AG10803 (cell line): ENCODE results near the gene HSD17B3.

Source experiments
- DNase-seq: peaks from one replicate; pipeline ENCODE4 v3.0.0; 2010; ENCODE audit warnings: low read depth
- H3K4me3 ChIP-seq: 2 replicates; pipeline ENCODE4 v1.5.1; 2011; ENCODE audit warnings: mild to moderate bottlenecking, low read length, control low read depth
- TF ChIP-seq, protein P1 (sequence below): conservative IDR thresholded peaks from 2 replicates; pipeline ENCODE4 v1.5.1; 2011; ENCODE audit warnings: mild to moderate bottlenecking, low read length, control low read depth, inconsistent platforms

Gene HSD17B3

DNA sequence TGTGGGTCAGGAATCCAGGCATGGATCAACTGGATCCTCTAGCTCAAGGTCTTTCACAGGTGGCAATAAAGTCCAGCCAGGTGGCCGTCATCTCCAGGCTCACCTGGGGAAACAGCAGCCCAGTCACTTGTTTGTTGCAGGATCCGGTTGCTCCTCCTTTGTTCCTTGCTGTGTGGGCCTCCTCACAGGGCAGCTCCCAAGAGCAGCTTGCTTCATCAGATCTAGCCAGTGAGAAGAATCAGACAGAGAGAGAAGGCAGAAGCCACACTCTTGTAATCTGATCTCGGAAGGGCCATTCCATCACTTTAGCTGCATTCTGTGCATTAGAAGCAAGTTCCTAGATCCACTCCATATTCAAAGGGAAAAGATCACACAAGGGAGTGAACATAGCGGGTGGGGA, 3.2 kb upstream of the HSD17B3 start:
- TF ChIP-seq, protein P1, sequence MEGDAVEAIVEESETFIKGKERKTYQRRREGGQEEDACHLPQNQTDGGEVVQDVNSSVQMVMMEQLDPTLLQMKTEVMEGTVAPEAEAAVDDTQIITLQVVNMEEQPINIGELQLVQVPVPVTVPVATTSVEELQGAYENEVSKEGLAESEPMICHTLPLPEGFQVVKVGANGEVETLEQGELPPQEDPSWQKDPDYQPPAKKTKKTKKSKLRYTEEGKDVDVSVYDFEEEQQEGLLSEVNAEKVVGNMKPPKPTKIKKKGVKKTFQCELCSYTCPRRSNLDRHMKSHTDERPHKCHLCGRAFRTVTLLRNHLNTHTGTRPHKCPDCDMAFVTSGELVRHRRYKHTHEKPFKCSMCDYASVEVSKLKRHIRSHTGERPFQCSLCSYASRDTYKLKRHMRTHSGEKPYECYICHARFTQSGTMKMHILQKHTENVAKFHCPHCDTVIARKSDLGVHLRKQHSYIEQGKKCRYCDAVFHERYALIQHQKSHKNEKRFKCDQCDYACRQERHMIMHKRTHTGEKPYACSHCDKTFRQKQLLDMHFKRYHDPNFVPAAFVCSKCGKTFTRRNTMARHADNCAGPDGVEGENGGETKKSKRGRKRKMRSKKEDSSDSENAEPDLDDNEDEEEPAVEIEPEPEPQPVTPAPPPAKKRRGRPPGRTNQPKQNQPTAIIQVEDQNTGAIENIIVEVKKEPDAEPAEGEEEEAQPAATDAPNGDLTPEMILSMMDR, result no peak
- no peak overlapping the region for H3K4me3 ChIP-seq
- no peak for DNase-seq

DNA sequence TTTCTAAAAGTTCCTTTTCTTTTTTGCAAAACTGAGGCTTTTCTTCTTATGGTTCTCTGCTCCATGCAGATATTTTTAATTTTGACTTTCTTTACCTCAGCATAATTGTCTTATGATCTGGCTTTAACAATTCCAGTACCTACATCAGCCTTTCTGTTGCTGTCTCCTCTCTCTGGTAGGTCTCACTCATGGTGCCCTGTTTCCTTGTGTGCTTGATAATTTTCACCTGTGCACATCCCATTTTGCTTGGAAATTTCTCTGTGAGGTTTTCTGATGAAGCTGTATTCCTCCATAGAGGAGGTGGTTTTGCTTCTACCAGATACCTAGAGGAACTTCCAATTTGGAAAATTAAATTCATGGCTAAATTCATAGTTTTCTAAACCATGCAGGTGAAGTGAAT, 2.3 kb upstream of the HSD17B3 start:
- no peak overlapping the region for H3K4me3 ChIP-seq
- DNase-seq, result no peak
- TF ChIP-seq, protein P1, result no peak

DNA sequence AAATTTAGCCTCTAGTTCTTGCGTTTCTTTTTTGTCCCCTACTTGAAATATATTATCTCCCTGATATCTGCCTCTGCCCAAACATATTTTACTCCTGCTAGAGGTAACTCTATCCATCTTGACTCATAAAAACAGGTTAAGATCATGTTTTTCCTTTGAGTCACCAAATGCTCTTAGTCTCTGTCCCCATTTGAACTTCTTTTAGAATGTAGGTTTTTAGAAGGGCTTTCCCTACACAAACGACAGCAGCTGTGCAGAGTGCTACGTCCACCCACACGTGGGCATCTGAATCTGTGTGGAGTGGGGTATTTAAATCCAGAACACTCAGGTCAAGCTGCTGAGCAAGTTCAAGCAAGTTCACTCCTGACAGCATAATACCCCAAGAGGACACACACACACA, 2.2 kb downstream of the HSD17B3 start:
- H3K4me3 ChIP-seq, result no peak overlapping the region
- no peak for DNase-seq
- TF ChIP-seq, protein P1, result no peak

DNA sequence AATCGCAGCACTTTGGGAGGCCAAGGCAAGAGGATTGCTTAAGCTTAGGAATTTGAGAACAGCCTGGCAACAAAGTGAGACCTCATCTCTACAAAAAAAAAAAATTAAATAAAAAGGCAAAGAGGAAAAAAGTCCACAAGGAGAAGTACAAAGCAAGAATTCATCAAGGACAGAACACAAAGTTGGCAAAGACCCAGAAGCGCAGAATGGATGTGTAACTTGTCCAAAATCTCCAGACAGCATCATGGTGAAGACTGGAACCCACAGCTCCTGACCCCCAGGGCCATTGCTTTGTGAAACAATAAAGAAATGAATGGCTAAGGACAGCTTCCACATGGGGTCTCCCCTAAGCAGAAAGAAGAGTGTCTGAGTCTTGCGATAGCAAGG, 7.8 kb downstream of the HSD17B3 start:
- no peak for DNase-seq
- no peak overlapping the region for H3K4me3 ChIP-seq
- TF ChIP-seq, protein P1, result no peak

DNA sequence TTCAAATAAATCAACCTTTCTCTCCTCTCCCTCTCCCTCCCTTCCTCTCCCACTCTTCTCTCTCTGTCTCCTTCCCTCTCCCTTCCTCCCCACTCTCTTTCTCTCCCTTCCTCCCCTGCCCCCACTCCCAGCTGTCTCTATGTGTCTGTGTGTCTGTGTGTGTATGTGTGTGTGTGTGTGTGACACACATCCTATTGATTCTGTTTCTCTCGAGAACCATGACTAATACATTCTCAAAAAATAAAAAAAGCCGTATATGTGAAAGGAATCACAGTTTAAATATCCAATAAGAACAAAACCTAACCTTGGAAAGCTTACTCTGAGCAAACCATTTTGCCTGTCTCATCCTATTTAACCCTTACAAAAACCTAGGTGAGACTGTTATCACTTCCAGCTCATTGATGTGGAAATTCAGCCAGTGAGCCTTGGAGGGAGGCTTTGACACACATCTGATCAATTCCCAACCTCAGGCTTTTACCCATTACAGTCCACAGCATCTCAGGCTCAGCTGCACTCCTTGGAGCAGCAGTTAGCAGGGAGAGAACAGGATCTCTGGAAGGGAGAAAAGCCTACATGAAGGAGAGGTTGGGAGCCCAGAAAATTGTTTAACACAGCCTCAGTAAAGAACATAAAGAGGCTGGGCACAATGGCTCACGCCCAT, 8.3 kb downstream of the HSD17B3 start:
- TF ChIP-seq, protein P1, result no peak
- no peak overlapping the region for H3K4me3 ChIP-seq
- DNase-seq, result peak; percentile 7

DNA sequence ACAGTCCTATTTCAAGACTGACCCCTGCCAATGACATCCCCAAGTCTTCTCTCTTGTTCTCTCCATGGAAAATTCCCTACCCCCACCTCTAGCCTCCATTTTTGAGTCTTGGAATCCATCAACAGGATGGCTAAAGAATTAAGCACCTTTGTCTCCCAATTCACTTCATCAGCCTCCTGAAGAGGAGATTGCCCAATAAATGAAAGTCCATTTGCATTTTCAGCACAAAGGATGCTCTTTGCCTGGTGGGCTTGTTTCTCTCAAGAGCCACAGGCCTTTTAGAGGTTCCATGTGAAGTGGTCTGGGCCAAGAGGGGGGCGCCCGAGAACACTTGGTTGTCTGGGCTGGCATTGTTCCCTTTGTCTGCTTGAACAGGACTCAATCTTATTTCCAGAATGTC, 12.6 kb downstream of the HSD17B3 start:
- no peak overlapping the region for H3K4me3 ChIP-seq
- TF ChIP-seq, protein P1, result no peak
- no peak for DNase-seq

DNA sequence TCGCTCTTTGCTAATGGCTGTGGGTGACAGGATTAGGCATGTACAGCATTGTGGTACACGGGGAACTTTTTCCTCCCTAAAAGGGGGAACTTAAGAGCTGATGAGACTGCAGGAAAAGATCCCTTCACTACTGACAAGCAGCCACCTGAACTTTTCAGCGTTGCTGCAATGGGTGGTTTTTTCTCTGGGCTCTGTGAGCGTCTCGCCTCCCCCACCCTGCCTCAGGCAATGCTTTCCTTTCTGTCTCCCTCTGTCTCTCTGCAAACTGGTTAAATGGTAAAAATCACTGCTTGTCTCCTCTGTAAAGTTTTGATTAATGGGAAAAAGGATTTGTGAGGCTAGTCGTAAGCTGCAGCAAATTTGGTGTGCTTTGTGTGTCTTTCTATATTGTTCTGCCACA, 20.3 kb downstream of the HSD17B3 start:
- DNase-seq, result no peak
- TF ChIP-seq, protein P1, result no peak
- H3K4me3 ChIP-seq, result no peak overlapping the region
